ENCODE results near the gene GALM.

DNA sequence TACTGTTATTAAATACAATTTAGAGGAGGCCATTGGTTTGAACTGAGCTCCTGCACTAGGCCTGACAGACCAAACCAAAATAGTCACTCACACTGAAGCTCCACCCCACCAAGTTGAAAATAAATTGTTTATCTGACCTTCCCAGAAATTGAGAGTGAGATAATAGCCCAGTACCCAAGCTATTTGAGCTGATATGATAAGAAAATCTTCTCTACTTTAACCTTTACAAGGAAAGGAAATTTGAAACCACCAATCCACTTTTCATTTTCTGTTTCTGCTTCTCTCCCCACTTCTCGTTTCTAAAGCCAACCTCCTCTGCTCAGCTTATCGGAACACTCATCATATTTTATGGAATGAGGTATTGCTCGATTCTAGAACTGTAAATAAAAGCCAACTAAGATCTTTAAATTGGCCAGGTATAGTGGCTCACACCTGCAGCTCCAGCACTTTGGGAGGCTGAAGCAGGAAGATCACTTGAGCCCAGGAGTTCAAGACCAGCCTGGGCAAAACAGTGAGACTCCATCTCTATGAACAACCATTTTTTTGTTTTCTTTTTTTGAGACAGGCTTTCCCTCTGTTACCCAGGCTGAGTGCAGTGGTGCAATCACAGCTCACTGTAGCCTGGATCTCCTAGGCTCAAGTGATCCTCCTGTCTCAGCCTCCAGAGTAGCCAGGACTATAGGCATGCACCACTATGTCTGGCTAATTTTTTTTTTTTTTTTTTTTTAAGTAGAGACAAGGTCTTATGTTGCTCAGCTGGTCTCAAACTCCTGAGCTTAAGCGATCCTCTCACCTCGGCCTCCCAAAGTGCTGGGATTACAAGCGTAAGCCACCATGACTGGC is 13.3 kb upstream of the GALM start:
- TF ChIP-seq TAF1 (IDR thresholded peaks at IDR 0.05; ENCODE audit: borderline replicate concordance, insufficient read depth, low read length): no peak
- TF ChIP-seq, protein P1, sequence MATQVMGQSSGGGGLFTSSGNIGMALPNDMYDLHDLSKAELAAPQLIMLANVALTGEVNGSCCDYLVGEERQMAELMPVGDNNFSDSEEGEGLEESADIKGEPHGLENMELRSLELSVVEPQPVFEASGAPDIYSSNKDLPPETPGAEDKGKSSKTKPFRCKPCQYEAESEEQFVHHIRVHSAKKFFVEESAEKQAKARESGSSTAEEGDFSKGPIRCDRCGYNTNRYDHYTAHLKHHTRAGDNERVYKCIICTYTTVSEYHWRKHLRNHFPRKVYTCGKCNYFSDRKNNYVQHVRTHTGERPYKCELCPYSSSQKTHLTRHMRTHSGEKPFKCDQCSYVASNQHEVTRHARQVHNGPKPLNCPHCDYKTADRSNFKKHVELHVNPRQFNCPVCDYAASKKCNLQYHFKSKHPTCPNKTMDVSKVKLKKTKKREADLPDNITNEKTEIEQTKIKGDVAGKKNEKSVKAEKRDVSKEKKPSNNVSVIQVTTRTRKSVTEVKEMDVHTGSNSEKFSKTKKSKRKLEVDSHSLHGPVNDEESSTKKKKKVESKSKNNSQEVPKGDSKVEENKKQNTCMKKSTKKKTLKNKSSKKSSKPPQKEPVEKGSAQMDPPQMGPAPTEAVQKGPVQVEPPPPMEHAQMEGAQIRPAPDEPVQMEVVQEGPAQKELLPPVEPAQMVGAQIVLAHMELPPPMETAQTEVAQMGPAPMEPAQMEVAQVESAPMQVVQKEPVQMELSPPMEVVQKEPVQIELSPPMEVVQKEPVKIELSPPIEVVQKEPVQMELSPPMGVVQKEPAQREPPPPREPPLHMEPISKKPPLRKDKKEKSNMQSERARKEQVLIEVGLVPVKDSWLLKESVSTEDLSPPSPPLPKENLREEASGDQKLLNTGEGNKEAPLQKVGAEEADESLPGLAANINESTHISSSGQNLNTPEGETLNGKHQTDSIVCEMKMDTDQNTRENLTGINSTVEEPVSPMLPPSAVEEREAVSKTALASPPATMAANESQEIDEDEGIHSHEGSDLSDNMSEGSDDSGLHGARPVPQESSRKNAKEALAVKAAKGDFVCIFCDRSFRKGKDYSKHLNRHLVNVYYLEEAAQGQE (IDR thresholded peaks at IDR 0.05; ENCODE audit: insufficient read depth in 1 of 2, low read depth in 2 of 2, low read length in 2 of 2): no peak
- no peak for TF ChIP-seq SIN3A (IDR thresholded peaks at IDR 0.05; ENCODE audit: borderline replicate concordance, insufficient read depth, low read length)
- TF ChIP-seq POLR2AphosphoS5 (IDR thresholded peaks at IDR 0.05; ENCODE audit: low read depth, low read length): no peak

All from PFSK-1 (cell line).